HL-60 (cell line): ENCODE results near the gene AKAP13.

Experiments
- POLR2AphosphoS5 ChIP-seq: IDR thresholded peaks from 2 replicates; pipeline ENCODE4 v1.6.1; 2012; ENCODE audit warnings: low read depth
- TF ChIP-seq, protein P1 (sequence below): IDR thresholded peaks from one replicate; pipeline ENCODE4 v1.5.1; 2011; ENCODE audit warnings: low read length, control low read depth, inconsistent platforms; ENCODE audit not compliant: insufficient read depth

DNA sequence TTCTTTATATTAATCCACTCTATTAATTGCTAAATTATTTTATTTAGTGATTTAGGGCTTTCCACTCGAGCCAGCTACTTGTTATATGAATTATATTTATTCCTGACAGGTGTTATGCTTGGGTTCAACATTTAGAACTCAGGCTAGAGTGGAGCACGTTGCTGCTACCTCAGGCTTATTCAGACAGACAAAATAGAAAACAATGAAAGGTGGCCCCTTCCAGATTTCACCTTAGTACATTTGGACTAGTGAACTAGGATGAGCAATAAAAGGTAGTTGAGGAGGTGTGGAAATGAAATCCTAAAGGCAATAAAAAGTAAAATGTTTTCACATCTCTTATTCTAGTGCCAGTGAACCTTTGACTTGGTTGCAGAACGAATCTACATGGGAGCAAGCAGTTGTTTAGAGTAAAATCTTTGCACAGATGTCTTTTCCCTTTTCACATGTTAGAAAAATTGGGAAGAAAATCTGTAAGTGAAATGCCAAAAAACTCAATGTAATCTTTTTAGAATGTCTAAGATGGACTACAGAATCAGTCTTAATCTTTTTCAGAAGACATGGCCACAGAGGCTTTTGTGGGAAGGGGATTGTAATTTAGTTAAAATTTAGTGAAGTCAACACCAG, 63.8 kb downstream of the AKAP13 start:
- TF ChIP-seq, protein P1, sequence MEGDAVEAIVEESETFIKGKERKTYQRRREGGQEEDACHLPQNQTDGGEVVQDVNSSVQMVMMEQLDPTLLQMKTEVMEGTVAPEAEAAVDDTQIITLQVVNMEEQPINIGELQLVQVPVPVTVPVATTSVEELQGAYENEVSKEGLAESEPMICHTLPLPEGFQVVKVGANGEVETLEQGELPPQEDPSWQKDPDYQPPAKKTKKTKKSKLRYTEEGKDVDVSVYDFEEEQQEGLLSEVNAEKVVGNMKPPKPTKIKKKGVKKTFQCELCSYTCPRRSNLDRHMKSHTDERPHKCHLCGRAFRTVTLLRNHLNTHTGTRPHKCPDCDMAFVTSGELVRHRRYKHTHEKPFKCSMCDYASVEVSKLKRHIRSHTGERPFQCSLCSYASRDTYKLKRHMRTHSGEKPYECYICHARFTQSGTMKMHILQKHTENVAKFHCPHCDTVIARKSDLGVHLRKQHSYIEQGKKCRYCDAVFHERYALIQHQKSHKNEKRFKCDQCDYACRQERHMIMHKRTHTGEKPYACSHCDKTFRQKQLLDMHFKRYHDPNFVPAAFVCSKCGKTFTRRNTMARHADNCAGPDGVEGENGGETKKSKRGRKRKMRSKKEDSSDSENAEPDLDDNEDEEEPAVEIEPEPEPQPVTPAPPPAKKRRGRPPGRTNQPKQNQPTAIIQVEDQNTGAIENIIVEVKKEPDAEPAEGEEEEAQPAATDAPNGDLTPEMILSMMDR = no peak
- no peak for TF ChIP-seq POLR2AphosphoS5
